Loucy (cell line): Measurements from ENCODE around the gene FAM186B.

Experiments used
- H2AFZ ChIP-seq: fragments of 200-600 bp; sonication (generic); 2 replicates; pipeline ENCODE4 v1.6.0; 2016; ENCODE audit warnings: antibody characterized with exemption, mild to moderate bottlenecking, low read length, moderate library complexity
- H3F3A ChIP-seq: fragments of 200-600 bp; 2 replicates; pipeline ENCODE4 v1.6.0; 2016; ENCODE audit warnings: antibody characterized with exemption, low read depth, mild to moderate bottlenecking
- H3K27me3 ChIP-seq: fragments of 200-600 bp; sonication (generic); 2 replicates; pipeline ENCODE4 v1.6.1; 2014; ENCODE audit warnings: low read length, mild to moderate bottlenecking; ENCODE audit not compliant: insufficient read depth, poor library complexity, severe bottlenecking
- H3K36me3 ChIP-seq: fragments of 200-600 bp; sonication (generic); 2 replicates; pipeline ENCODE4 v1.6.1; 2016; ENCODE audit warnings: low read length; ENCODE audit not compliant: insufficient read depth
- H3K4me1 ChIP-seq: fragments of 200-600 bp; sonication (generic); 2 replicates; pipeline ENCODE4 v1.5.1; 2014; ENCODE audit warnings: low read length, mild to moderate bottlenecking; ENCODE audit not compliant: insufficient read depth, poor library complexity, severe bottlenecking
- H3K4me2 ChIP-seq: fragments of 200-600 bp; sonication (generic); 2 replicates; pipeline ENCODE4 v1.6.0; 2014; ENCODE audit warnings: antibody characterized with exemption, low read length, low read depth, mild to moderate bottlenecking; ENCODE audit not compliant: poor library complexity, severe bottlenecking
- H3K4me3 ChIP-seq: fragments of 200-600 bp; sonication (generic); 2 replicates; pipeline ENCODE4 v1.5.1; 2014; ENCODE audit warnings: low read length, mild to moderate bottlenecking, mixed read lengths; ENCODE audit not compliant: poor library complexity, severe bottlenecking
- H3K79me2 ChIP-seq: fragments of 200-600 bp; sonication (generic); 2 replicates; pipeline ENCODE4 v1.6.1; 2014; ENCODE audit warnings: low read length; ENCODE audit not compliant: insufficient read depth
- H3K9ac ChIP-seq: fragments of 200-600 bp; sonication (generic); 2 replicates; pipeline ENCODE4 v1.6.0; 2014; ENCODE audit warnings: mild to moderate bottlenecking, low read depth, low read length, moderate library complexity; ENCODE audit not compliant: poor library complexity, severe bottlenecking
- H3K9me2 ChIP-seq: fragments of 200-600 bp; sonication (generic); replicated peaks from 2 replicates; pipeline ENCODE4 v1.6.1; 2016; ENCODE audit warnings: low read depth, low read length, mixed read lengths
- H3K9me3 ChIP-seq: fragments of 200-600 bp; sonication (generic); 2 replicates; pipeline ENCODE4 v1.6.1; 2014; ENCODE audit warnings: mild to moderate bottlenecking, antibody characterized with exemption, low read length, low read depth; ENCODE audit not compliant: insufficient read depth
- H4K20me1 ChIP-seq: fragments of 200-600 bp; sonication (generic); 2 replicates; pipeline ENCODE4 v1.6.0; 2014; ENCODE audit warnings: antibody characterized with exemption, low read length, mild to moderate bottlenecking; ENCODE audit not compliant: insufficient read depth, poor library complexity, severe bottlenecking
- CTCF ChIP-seq: fragments of 200-600 bp; sonication (generic); conservative IDR thresholded peaks from 2 replicates; pipeline ENCODE4 v1.5.1; 2014; ENCODE audit warnings: mild to moderate bottlenecking, antibody characterized with exemption, low read length
- EZH2phosphoT487 ChIP-seq: fragments of 200-600 bp; IDR thresholded peaks from 2 replicates; pipeline ENCODE4 v1.6.1; 2018; ENCODE audit warnings: antibody characterized with exemption, mild to moderate bottlenecking, moderate library complexity, borderline replicate concordance

FAM186B gene

GRCh38 chr12:49577589-49578315 is 27.7 kb downstream of the FAM186B start:
- Histone ChIP-seq H2AFZ (no peak overlapping the region), H3K79me2 (no peaks in the 10 kb centered on the region), H3K4me3 (no peak overlapping the region), H3F3A (no peaks in the 10 kb centered on the region), H3K4me2 (no peak overlapping the region), H3K4me1 (no peaks in the 10 kb centered on the region), H3K9ac (no peak overlapping the region), H3K27me3 (no peaks in the 10 kb centered on the region), H3K9me2 (no peaks in the 10 kb centered on the region), H4K20me1 (no peaks in the 10 kb centered on the region), H3K36me3 (no peaks in the 10 kb centered on the region), H3K9me3 (no peaks in the 10 kb centered on the region)
- TF ChIP-seq CTCF = no peak
- TF ChIP-seq EZH2phosphoT487 = no peak

GRCh38 chr12:49568442-49569162 is 36.8 kb downstream of the FAM186B start:
- Histone ChIP-seq H3K4me3 (peak overlapping the region; percentile 100), H3K79me2 (peaks cover 59% of the 10 kb centered on the region), H3K36me3 (peaks cover 2% of the 10 kb centered on the region; the same call in 1 of the 2 replicates), H3K4me1 (peaks cover 55% of the 10 kb centered on the region), H3K9me2 (no peaks in the 10 kb centered on the region), H3F3A (no peaks in the 10 kb centered on the region), H3K9me3 (no peaks in the 10 kb centered on the region), H2AFZ (peak overlapping the region; percentile 100), H3K9ac (peak overlapping the region; percentile 97), H3K4me2 (peak overlapping the region; percentile 93), H3K27me3 (no peaks in the 10 kb centered on the region), H4K20me1 (peaks cover 24% of the 10 kb centered on the region)
- TF ChIP-seq CTCF (0 out of 2 replicates have a peak, but pooled peaks have one; percentile 9), EZH2phosphoT487 (no peak)

GRCh38 chr12:49567611-49568441 is 37.6 kb downstream of the FAM186B start, which contains the start of gene MCRS1:
Gene MCRS1 (minus strand): TSS chr12:49568142. CDS start chr12:49566731, 1,411 bp downstream.
- Histone ChIP-seq H3K4me1 (peaks cover 55% of the 10 kb centered on the region), H2AFZ (peak within 1 kb of the TSS; percentile 100), H3K9ac (peak within 1 kb of the TSS; percentile 97), H3K4me2 (peak within 1 kb of the TSS; percentile 100), H3K79me2 (peaks cover 59% of the 10 kb centered on the region), H4K20me1 (peaks cover 24% of the 10 kb centered on the region), H3K9me2 (no peaks in the 10 kb centered on the region), H3K9me3 (no peaks in the 10 kb centered on the region), H3F3A (no peaks in the 10 kb centered on the region), H3K36me3 (peaks cover 10% of the 10 kb centered on the region; the same call in 1 of the 2 replicates), H3K27me3 (no peaks in the 10 kb centered on the region), H3K4me3 (peak within 1 kb of the TSS; percentile 100)
- no peak for TF ChIP-seq CTCF
- TF ChIP-seq EZH2phosphoT487 = no peak
